ENCODE results near the gene SND1.

GRCh38 chr7:128022631-128023532 lies 370.9 kb downstream of the SND1 start:
- TF ChIP-seq CTCF (IDR thresholded peaks at IDR 0.05; ENCODE audit: insufficient read depth, low read length) = no peak
- TF ChIP-seq POLR2AphosphoS5 (IDR thresholded peaks at IDR 0.05; ENCODE audit: low read depth) = no peak
- no peak for TF ChIP-seq REST (IDR thresholded peaks at IDR 0.05; ENCODE audit: insufficient replicate concordance, low read depth)

All from HL-60 (cell line).